Effector memory CD4-positive, alpha-beta T cell (primary cell): ENCODE data around the gene MANEAL.
A peak's percentile ranks its signal among the peaks of the same experiment; 100 is the strongest.

Source experiments
- DNase-seq, 3 donors: peaks; one replicate each; pipeline ENCODE4 v3.0.0-alpha.2; 2020
- H3K27ac ChIP-seq: 2 replicates; pipeline ENCODE4 v1.7.0; 2013; ENCODE audit warnings: mild to moderate bottlenecking, low read length, moderate library complexity; ENCODE audit not compliant: insufficient read depth, poor library complexity, severe bottlenecking
- H3K27me3 ChIP-seq: replicated peaks from 2 replicates; pipeline ENCODE4 v1.7.0; 2013; ENCODE audit warnings: mild to moderate bottlenecking, low read length; ENCODE audit not compliant: insufficient read depth, control insufficient read depth, poor library complexity, severe bottlenecking
- H3K36me3 ChIP-seq: 2 replicates; pipeline ENCODE4 v1.7.0; 2013; ENCODE audit warnings: mild to moderate bottlenecking, low read length, moderate library complexity; ENCODE audit not compliant: control insufficient read depth, insufficient read depth
- H3K4me1 ChIP-seq: 2 replicates; pipeline ENCODE4 v1.7.0; 2013; ENCODE audit warnings: low read length, mild to moderate bottlenecking; ENCODE audit not compliant: control insufficient read depth, insufficient read depth, poor library complexity, severe bottlenecking
- H3K4me3 ChIP-seq: 2 replicates; pipeline ENCODE4 v1.7.0; 2013; ENCODE audit warnings: low read length, low read depth, mild to moderate bottlenecking; ENCODE audit not compliant: insufficient read depth, poor library complexity, severe bottlenecking
- H3K9me3 ChIP-seq: 2 replicates; pipeline ENCODE4 v1.7.0; 2013; ENCODE audit warnings: mild to moderate bottlenecking, low read length, moderate library complexity; ENCODE audit not compliant: control insufficient read depth
- total RNA-seq, 3 donors: gene quantifications; one replicate each; lab custom pipeline; 2026; lab: John Stamatoyannopoulos, UW

Gene MANEAL, protein sequence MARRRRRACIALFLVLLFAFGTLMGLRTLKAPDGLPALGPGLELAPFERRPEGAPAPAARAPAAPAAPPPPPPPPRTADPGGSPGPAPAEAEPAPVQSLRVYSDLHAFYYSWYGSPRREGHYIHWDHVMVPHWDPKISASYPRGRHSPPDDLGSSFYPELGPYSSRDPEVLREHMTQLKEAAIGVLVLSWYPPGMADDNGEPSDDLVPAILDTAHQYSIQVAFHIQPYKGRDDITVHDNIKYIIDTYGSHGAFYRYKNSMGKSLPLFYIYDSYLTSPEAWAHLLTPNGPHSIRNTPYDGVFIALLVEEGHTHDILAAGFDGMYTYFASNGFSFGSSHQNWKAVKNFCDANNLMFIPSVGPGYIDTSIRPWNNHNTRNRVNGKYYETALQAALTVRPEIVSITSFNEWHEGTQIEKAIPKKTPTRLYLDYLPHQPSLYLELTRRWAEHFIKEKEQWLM
- 1.0 to 2.0 (median 1.7) reads per million in 3 donors for total RNA-seq

DNA sequence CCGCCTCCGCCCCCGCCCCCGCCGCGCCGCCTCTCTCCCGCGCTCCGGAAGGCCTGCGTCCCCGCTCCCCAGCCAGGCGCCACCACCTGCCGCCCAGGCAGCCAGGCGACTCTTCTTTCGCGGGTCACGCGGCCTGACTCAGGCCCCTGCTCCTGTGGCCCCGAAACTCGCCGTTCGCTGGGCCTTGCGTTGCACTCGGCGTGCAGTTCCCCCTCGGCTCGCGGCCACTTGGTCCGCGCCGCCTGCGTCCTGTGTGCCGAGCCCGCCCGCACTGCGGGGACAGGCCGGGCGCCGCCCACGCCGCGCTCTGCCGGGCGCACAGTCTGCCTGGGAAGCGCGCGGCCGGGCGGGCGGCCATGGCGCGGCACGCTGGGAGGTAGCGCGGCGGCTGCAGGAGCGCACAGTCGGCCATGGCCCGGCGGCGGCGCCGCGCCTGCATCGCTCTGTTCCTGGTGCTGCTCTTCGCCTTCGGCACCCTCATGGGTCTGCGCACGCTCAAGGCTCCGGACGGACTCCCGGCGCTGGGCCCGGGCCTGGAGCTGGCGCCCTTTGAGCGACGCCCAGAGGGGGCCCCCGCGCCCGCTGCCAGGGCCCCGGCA is at the start of gene MANEAL:
Gene MANEAL (plus strand): TSS at position 75 of the 599 bp plus-strand sequence. CDS start 336 bp downstream, at position 411.
- Histone ChIP-seq H3K36me3 (no peaks in the 10 kb centered on the region), H3K4me3 (peak within 1 kb of the TSS; percentile 48), H3K4me1 (peaks cover 8% of the 10 kb centered on the region), H3K27ac (no peak within 1 kb of the TSS), H3K9me3 (no peaks in the 10 kb centered on the region), H3K27me3 (peaks cover 3% of the 10 kb centered on the region)
- DNase-seq: no peak

DNA sequence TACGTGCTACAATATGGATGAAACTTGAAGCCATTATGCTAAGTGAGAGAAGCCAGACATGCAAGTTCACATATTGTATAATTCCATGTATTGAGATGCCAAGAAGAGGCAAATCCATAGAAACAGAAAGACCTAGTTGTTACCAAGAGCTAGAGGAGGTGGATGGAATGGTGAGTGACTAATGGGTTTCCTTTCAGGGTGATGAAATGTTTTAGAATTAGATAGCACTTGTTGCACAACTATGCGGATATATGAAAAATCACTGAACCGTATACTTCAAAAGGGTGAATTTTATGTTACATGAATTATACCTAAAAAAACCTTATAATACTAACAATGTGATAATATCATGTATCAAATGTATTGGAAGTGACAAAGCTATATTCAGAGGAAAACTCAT is 46.8 kb upstream of the MANEAL start:
- Histone ChIP-seq H3K9me3 (no peaks in the 10 kb centered on the region), H3K27me3 (no peaks in the 10 kb centered on the region), H3K4me1 (no peaks in the 10 kb centered on the region), H3K27ac (no peak overlapping the region), H3K4me3 (no peak overlapping the region), H3K36me3 (no peaks in the 10 kb centered on the region)
- DNase-seq: no peak

DNA sequence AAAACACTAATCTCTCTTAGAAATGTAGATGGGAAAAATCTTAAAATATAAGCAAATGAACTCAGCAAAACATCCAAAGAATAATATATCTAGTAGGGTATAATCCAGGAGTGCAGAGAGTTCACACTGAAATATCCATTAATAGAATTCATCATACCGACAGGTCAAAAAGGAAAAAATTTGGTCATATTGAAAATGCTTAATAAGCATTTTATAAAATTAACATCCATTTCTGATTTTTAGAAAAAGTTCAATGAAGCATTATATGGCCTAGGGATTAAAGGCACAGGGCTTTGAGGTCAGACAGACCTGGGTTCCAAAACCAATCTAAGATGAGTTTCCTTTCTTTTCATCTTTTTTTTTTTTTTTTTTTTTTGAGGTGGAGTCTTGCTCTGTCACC is 45.1 kb upstream of the MANEAL start:
- no peak for DNase-seq
- Histone ChIP-seq H3K9me3 (no peaks in the 10 kb centered on the region), H3K27ac (no peak overlapping the region), H3K27me3 (peaks cover 10% of the 10 kb centered on the region), H3K36me3 (no peaks in the 10 kb centered on the region), H3K4me3 (no peak overlapping the region), H3K4me1 (no peaks in the 10 kb centered on the region)

DNA sequence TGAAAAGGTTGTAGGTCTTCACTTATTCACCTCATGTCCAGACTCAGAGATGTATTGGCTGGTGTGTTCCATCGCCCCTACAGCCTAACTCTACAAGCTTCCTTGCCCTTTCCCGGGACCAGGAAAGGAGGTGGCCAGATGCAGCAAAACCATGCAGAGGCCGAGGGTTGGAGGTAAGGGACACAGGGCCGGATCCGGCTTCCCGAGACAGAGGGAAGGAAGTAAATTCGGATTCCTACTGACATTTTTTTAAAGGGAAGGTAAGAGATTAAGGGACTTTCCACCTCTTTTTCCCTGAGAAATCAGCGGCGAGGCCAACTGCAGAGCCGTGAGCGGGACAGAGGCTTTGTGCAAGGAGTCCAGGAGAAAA is 41.4 kb upstream of the MANEAL start:
- Histone ChIP-seq H3K4me1 (no peaks in the 10 kb centered on the region), H3K27me3 (peaks cover 10% of the 10 kb centered on the region), H3K4me3 (no peak overlapping the region), H3K9me3 (no peaks in the 10 kb centered on the region), H3K27ac (no peak overlapping the region), H3K36me3 (no peaks in the 10 kb centered on the region)
- DNase-seq: no peak

DNA sequence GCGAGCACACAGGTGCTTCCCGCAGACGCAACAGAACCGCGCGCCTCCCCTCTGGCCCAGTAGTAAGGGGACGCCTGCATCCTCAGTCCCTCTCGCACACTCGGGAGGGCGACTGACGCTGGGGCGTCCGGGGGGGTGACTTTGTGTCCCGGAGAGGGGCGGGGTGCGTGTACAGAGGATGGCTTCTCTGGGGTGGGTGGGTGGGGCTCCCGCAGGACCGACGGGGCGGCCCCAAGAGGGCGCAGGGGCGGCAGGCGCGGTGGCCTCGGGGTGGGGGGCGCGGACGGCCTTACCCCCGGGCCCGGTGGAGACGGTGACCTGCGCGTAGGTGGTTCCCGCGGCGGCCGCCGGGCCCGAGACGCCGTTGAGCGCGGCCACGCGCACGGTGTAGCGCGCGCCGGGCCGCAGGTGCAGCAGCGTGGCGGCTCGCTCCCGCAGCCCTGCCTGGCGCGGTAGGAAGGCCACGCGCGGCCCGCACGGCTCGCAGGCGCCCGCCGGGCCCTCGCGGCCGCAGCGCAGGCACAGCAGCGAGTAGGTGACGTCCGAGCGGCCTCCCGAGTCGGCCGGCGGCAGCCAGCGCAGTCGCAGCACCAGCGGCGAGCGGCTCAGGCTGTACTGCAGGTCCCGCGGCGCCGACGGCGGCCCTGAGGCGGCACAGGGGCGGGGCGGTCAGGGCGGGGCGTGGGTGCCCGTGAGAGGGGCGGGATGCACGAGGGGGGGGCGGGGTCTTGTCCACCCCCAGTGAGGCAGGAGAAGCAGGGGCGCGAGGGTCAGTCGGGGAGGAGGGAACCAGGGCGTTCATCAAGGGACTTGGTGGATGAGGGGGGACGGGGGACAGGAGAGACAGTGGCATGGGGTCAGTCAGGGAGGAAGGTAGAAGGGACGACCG is 40.8 kb upstream of the MANEAL start:
- Histone ChIP-seq H3K4me3 (no peak overlapping the region), H3K9me3 (no peaks in the 10 kb centered on the region), H3K27me3 (peaks cover 10% of the 10 kb centered on the region), H3K27ac (no peak overlapping the region), H3K36me3 (no peaks in the 10 kb centered on the region), H3K4me1 (no peaks in the 10 kb centered on the region)
- no peak for DNase-seq

DNA sequence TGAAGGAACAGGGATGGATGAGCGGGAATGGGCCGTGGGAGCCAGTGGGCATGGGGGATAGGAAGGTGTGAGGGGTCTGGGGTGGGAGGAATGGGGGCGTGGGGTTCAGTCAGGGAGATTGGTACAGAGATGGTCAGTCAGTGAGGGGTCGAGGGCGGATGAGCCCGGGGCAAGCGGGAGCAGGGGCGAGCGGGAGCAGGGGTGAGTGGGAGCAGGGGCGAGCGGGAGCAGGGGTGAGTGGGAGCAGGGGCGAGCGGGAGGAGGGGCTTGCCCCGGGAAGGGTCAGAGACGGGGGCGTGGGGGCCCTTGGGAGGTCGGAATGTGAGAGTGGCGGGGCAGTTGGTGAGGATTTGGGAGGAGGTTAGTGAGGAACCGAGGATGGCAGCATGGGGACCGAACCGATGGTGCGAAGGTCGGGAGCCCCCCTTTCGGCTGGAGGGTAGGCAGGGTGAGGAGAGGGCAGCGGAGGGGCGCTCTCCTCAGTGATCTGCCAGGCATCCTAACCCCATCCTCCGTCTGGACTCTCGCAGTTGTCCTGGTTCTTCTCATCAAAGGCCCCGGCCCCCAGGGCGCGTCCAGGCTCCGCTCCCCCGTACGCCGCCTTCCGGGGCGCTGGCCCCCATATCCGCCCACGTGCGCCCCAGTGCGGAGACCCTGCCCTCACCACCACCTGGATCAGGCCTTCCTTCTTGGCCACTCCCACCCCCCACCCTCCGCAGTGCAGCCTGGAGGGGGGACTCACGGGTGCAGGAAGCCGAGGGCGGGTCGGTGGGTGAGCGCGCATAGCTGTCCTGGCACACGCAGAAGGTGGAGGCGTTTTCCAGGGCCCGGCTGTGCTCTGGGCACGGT is 40.0 kb upstream of the MANEAL start:
- H3K36me3 ChIP-seq: no peaks in the 10 kb centered on the region
- H3K27ac ChIP-seq: no peak overlapping the region
- H3K27me3 ChIP-seq: peaks cover 10% of the 10 kb centered on the region
- no peak overlapping the region for H3K4me3 ChIP-seq
- H3K9me3 ChIP-seq: no peaks in the 10 kb centered on the region
- no peak for DNase-seq
- no peaks in the 10 kb centered on the region for H3K4me1 ChIP-seq

DNA sequence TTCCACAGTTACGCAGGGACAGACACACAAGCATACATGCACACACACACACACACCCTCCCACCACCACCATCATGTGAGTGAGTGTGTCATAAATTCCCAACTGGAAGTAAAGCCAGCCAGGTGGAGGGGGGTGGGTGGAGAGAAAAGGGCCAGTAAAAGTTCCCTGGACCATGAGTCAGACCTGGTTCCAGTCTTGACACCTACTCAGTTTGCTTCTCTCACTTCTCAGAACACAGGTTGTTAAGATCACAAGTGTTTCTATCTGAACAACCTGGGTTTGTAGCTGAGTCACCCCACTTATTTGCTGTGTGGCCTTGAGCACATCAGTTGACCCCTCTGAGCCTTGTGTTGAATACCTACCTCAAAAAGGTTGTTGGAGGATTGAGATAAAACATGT is 38.4 kb upstream of the MANEAL start:
- H3K4me1 ChIP-seq: no peaks in the 10 kb centered on the region
- H3K36me3 ChIP-seq: no peaks in the 10 kb centered on the region
- H3K27me3 ChIP-seq: peaks cover 10% of the 10 kb centered on the region
- no peaks in the 10 kb centered on the region for H3K9me3 ChIP-seq
- H3K4me3 ChIP-seq: no peak overlapping the region
- no peak overlapping the region for H3K27ac ChIP-seq
- DNase-seq: no peak

DNA sequence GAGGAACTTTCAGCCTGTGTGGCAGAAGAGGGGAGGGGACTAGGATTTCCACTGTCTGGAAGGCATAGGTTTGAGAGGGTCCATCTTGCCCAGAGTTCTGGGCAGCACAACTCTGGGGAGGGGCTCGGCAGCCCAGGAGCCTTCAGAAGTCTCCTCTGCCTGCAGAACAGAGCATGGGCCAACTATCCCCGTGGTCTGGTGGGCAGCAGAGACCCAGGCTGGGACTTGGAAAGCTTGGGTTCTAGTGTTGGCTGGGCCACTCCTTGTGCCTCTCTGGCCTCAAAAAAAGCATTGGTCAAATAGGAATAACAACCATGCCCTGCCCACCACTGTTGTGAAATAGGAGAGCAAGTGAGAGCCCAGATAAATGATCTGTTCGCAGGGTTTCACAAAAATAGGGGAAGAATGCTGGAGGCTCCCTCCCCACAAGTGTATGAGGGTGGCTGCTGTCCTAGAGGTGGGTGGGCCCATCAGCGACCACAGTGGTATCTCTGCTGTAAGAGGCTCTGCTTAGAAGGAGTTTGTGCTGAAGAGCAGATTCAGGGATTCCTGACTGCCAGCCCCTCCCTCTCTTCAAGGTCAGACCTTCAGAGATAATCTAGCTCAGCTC is 37.6 kb upstream of the MANEAL start:
- H3K27me3 ChIP-seq: peaks cover 10% of the 10 kb centered on the region
- H3K27ac ChIP-seq: no peak overlapping the region
- no peaks in the 10 kb centered on the region for H3K9me3 ChIP-seq
- DNase-seq: no peak
- no peaks in the 10 kb centered on the region for H3K4me1 ChIP-seq
- no peak overlapping the region for H3K4me3 ChIP-seq
- no peaks in the 10 kb centered on the region for H3K36me3 ChIP-seq

DNA sequence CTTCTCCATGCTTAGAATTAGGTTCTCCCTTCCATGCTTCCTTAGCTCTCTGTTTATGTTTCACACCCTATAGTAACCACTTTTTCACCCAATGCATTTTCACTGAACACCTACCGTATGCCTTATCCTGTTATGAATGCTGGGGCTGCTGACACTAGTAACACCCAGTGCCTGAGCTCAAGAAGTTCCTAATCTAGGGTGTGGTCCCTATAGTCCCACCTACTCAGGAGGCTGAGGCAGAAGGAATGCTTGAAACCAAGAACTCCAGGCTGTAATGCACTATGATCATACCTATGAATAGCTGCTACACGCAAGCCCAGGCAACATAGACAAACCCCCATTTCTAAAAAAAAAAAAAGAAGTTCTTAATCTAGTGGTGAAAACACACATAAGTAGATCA is 34.2 kb upstream of the MANEAL start:
- no peak overlapping the region for H3K27ac ChIP-seq
- DNase-seq: no peak
- H3K9me3 ChIP-seq: no peaks in the 10 kb centered on the region
- peaks cover 6% of the 10 kb centered on the region for H3K27me3 ChIP-seq
- no peak overlapping the region for H3K4me3 ChIP-seq
- H3K4me1 ChIP-seq: no peaks in the 10 kb centered on the region
- no peaks in the 10 kb centered on the region for H3K36me3 ChIP-seq
